Natural killer cell (primary cell): Measurements from ENCODE around the gene RPL41. TPM values are rescaled to one million over a fixed set of nuclear protein-coding genes. Genes with fewer than 3 reads are reported as not detected.

Experiments
- ATAC-seq, 3 donors: fragments of 150-1000 bp in 2 of 3; fragments of 200-7000 bp in 1 of 3; cut with Tn5 transposase; 1 replicate in 1 of 3; 2 replicates in 2 of 3; pipeline ENCODE4 v1.10.0; 2021; ENCODE audit warnings: mild to moderate bottlenecking in 2 of 3, moderate library complexity in 2 of 3
- DNase-seq, 2 donors: peaks; one replicate each; pipeline versions ENCODE4 v3.0.0 to v3.0.0-alpha.2; 2013 to 2021; ENCODE audit warnings: mixed read lengths in 1 of 2
- H3K27ac ChIP-seq: one replicate; pipeline ENCODE4 v1.5.1; 2013; ENCODE audit warnings: mild to moderate bottlenecking, low read length
- H3K27me3 ChIP-seq: one replicate; pipeline ENCODE4 v1.6.1; 2013; ENCODE audit warnings: low read length; ENCODE audit not compliant: control insufficient read depth, insufficient read depth
- H3K36me3 ChIP-seq: one replicate; pipeline ENCODE4 v1.6.1; 2013; ENCODE audit warnings: low read length; ENCODE audit not compliant: control insufficient read depth, insufficient read depth
- H3K4me1 ChIP-seq: one replicate; pipeline ENCODE4 v1.6.1; 2013; ENCODE audit warnings: low read length; ENCODE audit not compliant: control insufficient read depth, insufficient read depth
- H3K4me3 ChIP-seq: one replicate; pipeline ENCODE4 v1.5.1; 2013; ENCODE audit warnings: low read length
- H3K9me3 ChIP-seq: one replicate; pipeline ENCODE4 v1.6.1; 2013; ENCODE audit warnings: low read length; ENCODE audit not compliant: control insufficient read depth, insufficient read depth
- H3K27ac Mint-ChIP-seq, 2 donors: one replicate each; pipeline ENCODE4 v1.8.0; 2022; ENCODE audit warnings: mild to moderate bottlenecking in 2 of 2, mixed read lengths in 2 of 2, moderate library complexity in 1 of 2
- H3K27me3 Mint-ChIP-seq, 2 donors: one replicate each; pipeline ENCODE4 v1.8.0; 2022; ENCODE audit warnings: low read depth in 2 of 2, mixed read lengths in 2 of 2
- H3K36me3 Mint-ChIP-seq: one replicate; pipeline ENCODE4 v1.8.0; 2022; ENCODE audit warnings: mixed read lengths
- H3K4me1 Mint-ChIP-seq, 2 donors: one replicate each; pipeline ENCODE4 v1.8.0; 2022; ENCODE audit warnings: mixed read lengths in 2 of 2
- H3K4me3 Mint-ChIP-seq: one replicate; pipeline ENCODE4 v1.8.0; 2022; ENCODE audit warnings: mild to moderate bottlenecking, moderate library complexity, mixed read lengths
- H3K9me3 Mint-ChIP-seq, 2 donors: one replicate each; pipeline ENCODE4 v1.8.0; 2022; ENCODE audit warnings: mixed read lengths in 2 of 2
- WGBS: methylation state at CpG from one replicate; pipeline ENCODE4 v1.1.7; 2013; ENCODE audit warnings: missing lambda C conversion rate; ENCODE audit not compliant: insufficient coverage; 5-methylcytosine and 5-hydroxymethylcytosine counted together
- intact Hi-C: fragments of 100-400 bp; cut with micrococcal nuclease; formaldehyde crosslinking; loops from one replicate; pipeline ENCODE4 v1.14.2; 2022
- total RNA-seq, 4 donors: library from RNA; stranded (reverse); fragments of 120-200 nt in 1 of 4; gene quantifications; one replicate each; pipeline versions ENCODE4 v1.2.3 to v1.2.4, GENCODE V29; 2013 to 2022
- TF ChIP-seq, protein P1 (sequence below): fragments of 200-600 bp; IDR thresholded peaks from one replicate; pipeline ENCODE4 v1.8.0; 2022; ENCODE audit warnings: antibody characterized with exemption

The RPL41 gene
- total RNA-seq, 3 donors from 2014 or later (not counting 1 experiment from before 2014, with no cell fraction given) = 2,342 to 3,083 (median 3,009) TPM

DNA sequence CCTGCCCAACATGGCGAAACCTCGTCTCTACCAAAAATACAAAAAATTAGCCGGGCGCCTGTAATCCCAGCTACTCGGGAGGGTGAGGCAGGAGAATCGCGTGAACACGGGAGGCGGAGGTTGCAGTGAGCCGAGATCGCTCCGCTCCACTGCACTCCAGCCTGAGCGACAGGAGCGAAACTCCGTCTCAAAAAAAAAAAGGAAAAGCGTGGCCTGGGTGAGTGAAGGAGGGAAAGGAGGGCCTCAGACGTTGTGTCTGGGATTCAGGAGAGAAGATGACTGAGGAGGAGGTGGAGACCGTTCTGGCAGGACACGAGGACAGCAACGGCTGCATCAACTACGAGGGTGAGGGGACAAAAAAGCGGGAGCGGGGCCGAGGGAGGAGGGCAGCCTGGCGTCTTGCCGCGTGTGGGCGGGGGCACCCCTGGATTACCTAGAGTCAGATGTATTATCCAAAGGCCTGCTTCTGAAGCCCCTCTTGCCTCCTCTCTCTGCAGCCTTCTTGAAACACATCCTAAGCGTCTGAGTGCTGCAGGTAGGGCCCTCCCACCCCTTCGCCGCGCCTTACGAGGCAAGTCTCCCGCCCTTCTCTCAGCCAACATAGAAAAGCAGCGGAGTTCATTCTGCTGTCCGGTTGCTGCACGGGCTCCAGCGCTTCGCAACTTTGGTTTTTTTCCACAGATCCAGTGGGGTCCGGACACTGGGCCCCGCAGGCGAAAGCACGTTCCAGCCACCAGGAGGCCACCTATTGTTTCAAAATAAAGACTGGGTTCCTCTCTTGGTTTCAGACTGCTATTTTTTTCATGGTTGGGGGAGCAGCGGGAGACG lies 41.0 kb downstream of the RPL41 start:
- TF ChIP-seq, protein P1, sequence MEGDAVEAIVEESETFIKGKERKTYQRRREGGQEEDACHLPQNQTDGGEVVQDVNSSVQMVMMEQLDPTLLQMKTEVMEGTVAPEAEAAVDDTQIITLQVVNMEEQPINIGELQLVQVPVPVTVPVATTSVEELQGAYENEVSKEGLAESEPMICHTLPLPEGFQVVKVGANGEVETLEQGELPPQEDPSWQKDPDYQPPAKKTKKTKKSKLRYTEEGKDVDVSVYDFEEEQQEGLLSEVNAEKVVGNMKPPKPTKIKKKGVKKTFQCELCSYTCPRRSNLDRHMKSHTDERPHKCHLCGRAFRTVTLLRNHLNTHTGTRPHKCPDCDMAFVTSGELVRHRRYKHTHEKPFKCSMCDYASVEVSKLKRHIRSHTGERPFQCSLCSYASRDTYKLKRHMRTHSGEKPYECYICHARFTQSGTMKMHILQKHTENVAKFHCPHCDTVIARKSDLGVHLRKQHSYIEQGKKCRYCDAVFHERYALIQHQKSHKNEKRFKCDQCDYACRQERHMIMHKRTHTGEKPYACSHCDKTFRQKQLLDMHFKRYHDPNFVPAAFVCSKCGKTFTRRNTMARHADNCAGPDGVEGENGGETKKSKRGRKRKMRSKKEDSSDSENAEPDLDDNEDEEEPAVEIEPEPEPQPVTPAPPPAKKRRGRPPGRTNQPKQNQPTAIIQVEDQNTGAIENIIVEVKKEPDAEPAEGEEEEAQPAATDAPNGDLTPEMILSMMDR = no peak
- peaks cover 44 to 65% of the 10 kb centered on the region in 2 donors for H3K4me1 Mint-ChIP-seq

GRCh38 chr12:56158029-56158925 lies 41.8 kb downstream of the RPL41 start, which contains the start of gene MYL6:
TSS of gene MYL6 (plus strand) at chr12:56158359. CDS start at chr12:56158402, 43 bp downstream.
- H3K4me1 ChIP-seq = peaks cover 42% of the 10 kb centered on the region
- ATAC-seq (peak; percentile 83 to 88 (median 85)), DNase-seq (peak; percentile 81 to 98)
- Mint-ChIP-seq H3K36me3 (no peaks in the 10 kb centered on the region), H3K27ac (peak within 1 kb of the TSS; percentile 96 to 98), H3K27me3 (no peaks in the 10 kb centered on the region), H3K4me1 (peaks cover 48 to 62% of the 10 kb centered on the region in 2 donors), H3K9me3 (no peaks in the 10 kb centered on the region), H3K4me3 (peak within 1 kb of the TSS; percentile 96)
- intact Hi-C loops = loop anchor here (1.0 to 10.0 kb wide), 2 partner anchors 40 to 113 kb away; partner anchors contain the start of genes RPS26 and ZC3H10
- H3K36me3 ChIP-seq = peaks cover 39% of the 10 kb centered on the region
- H3K27me3 ChIP-seq = no peaks in the 10 kb centered on the region
- H3K9me3 ChIP-seq = no peaks in the 10 kb centered on the region
- WGBS = under 1% methylated on average over 25 of the region's 30 CpGs
- peak within 1 kb of the TSS; percentile 95 for H3K27ac ChIP-seq
- TF ChIP-seq, protein P1 = no peak
- peak within 1 kb of the TSS; percentile 85 for H3K4me3 ChIP-seq

More for the DNA sequence above, 41.0 kb downstream of the RPL41 start:
- Mint-ChIP-seq H3K4me3 (peak overlapping the region; percentile 96), H3K27ac (peak overlapping the region; percentile 96 to 98), H3K9me3 (no peaks in the 10 kb centered on the region), H3K36me3 (no peaks in the 10 kb centered on the region), H3K27me3 (no peaks in the 10 kb centered on the region)
- WGBS = 11% methylated on average over 43 of the region's 45 CpGs
- Histone ChIP-seq H3K4me1 (peaks cover 48% of the 10 kb centered on the region), H3K4me3 (peak overlapping the region; percentile 62), H3K36me3 (peaks cover 30% of the 10 kb centered on the region), H3K9me3 (no peaks in the 10 kb centered on the region), H3K27me3 (no peaks in the 10 kb centered on the region), H3K27ac (peak overlapping the region; percentile 95)
- ATAC-seq (peak; percentile 22 to 24 (median 23)), DNase-seq (peak; percentile 37 to 78)
- intact Hi-C loops = loop anchor here (1.0 to 10.0 kb wide), 2 partner anchors 39 to 113 kb away; partner anchors contain the start of genes RPS26 and ZC3H10

DNA sequence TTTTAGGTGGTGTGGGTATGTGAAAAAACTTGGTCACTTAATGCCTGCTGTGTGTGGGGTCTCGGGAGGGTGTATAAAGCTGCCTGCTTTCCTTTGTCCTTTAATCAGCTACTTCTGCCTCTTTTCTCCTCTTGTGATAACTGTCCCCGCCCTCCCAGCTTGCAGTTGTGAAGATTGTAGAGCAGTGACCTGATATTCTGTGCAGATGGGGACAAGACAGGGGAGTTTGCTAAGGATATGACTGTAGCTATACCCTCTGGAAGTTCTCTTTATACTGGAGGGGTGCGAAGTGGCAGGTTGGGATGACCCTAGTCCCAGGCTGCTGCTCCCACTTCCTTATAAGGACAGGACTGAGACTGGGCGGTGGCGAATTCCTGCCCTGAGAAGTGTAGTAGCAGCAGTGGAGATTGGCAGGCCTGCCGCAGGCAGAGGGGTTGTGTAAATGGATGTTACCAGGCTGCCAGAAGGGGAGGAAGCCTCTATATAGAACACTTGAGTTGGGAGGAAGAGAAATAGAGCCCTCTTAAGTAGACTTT lies 42.6 kb downstream of the RPL41 start:
- Mint-ChIP-seq H3K4me3 (peak overlapping the region; percentile 96), H3K27me3 (no peaks in the 10 kb centered on the region), H3K4me1 (peaks cover 48 to 62% of the 10 kb centered on the region in 2 donors), H3K9me3 (no peaks in the 10 kb centered on the region), H3K27ac (peak overlapping the region; percentile 96 to 98), H3K36me3 (no peaks in the 10 kb centered on the region)
- intact Hi-C loops = loop anchor here (1.0 to 10.0 kb wide), 2 partner anchors 41 to 114 kb away; partner anchors contain the start of genes RPS26 and ZC3H10
- Histone ChIP-seq H3K9me3 (no peaks in the 10 kb centered on the region), H3K27ac (peak overlapping the region; percentile 95), H3K27me3 (no peaks in the 10 kb centered on the region), H3K36me3 (peaks cover 45% of the 10 kb centered on the region), H3K4me1 (peaks cover 42% of the 10 kb centered on the region), H3K4me3 (peak overlapping the region; percentile 85)
- ATAC-seq (peak in 1 of 3 donors; percentile 7), DNase-seq (peak in 1 of 2 donors; percentile 46)
- WGBS = 2% methylated on average over 5 of the region's 6 CpGs
- TF ChIP-seq, protein P1 = no peak
